ELR (cell line): Measurements from ENCODE around the gene ANKRD11.
"Not testable (repeated sequence)": the region's sequence is repeated elsewhere in the genome, so short reads cannot be mapped to it uniquely, and the experiment has no call there.

Experiments used
- DNase-seq: peaks from one replicate; pipeline ENCODE4 v3.0.0-alpha.2; 2015; ENCODE audit warnings: low read depth

ANKRD11 gene

DNA sequence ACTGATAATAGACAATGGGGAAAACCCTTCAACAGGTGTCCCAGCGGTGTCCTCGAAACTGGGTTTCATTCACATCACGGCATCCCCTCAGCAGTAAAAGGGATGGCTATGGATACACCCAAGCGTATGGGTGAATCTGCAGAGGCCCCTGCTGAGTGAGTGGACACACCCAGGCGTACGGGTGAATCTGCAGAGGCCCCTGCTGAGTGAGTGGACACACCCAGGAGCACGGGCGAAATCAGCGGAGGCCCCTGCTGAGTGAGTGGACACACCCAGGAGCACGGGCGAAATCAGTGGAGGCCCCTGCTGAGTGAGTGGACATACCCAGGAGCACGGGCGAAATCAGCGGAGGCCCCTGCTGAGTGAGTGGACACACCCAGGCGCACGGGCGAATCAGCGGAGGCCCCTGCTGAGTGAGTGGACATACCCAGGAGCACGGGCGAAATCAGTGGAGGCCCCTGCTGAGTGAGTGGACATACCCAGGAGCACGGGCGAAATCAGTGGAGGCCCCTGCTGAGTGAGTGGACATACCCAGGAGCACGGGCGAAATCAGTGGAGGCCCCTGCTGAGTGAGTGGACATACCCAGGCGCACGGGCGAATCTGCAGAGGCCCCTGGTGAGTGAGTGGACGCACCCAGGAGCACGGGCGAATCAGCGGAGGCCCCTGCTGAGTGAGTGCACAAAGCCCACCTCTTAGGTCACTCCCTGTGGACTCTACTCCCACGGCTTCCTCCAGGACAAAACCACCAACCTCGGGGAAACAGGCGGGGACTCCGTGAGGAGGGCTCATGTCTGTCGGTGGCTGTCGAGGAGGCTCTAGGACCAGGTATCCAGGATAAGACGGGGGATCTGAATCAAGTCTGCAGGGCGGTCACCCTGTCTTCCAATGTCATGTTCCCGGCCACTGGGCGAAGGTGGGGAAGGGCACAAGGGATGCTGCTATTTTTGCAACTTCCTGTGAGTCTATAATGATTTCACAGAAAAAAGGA is 161.7 kb downstream of the ANKRD11 start:
- not testable (repeated sequence) for DNase-seq

DNA sequence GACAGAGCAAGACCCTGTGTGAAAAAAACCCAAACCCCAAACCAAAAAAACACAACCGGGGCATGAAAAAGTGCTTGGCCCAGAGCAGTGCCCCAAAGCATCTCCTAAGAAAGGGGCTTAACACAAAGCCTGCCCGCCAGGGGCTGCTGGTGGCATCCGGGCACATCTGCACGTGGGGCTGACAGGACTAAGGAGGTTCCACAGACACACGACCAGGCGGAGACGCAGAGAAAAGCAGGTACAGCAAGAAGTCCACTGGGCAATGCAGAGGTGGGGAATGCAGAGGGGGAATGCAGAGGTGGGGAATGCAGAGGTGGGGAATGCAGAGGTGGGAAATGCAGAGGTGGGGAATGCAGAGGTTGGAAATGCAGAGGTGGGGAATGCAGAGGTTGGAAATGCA is 163.6 kb downstream of the ANKRD11 start:
- no peak for DNase-seq

DNA sequence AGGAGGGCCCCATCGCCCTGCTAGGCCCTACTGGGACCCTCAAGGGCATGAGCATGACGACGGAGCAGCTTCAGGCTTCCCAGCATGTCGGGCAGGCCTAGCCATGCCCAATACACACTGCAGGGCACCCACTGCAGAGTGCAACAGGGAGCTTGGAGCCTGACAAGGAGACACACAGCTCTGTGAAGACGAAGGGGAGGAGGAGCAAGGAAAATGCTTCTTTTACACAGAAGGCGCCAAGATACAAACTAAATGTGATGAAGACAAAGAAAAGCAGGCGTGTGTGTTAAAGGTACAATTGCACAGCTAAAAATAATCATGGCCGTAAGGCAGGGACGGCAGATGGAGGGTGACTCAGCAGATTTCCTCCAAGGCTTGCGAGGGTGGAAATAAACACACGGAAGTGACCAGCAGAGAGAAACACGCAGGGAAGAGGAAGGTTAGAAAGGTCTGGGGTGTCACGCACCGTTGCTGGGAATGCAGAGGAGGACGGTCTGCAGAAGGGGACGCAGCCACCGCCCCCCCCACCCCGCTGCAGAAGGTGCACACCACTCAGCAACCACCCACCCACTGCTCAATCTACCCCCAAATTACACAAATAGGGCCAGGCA is 164.4 kb downstream of the ANKRD11 start:
- peak; percentile 89 for DNase-seq

DNA sequence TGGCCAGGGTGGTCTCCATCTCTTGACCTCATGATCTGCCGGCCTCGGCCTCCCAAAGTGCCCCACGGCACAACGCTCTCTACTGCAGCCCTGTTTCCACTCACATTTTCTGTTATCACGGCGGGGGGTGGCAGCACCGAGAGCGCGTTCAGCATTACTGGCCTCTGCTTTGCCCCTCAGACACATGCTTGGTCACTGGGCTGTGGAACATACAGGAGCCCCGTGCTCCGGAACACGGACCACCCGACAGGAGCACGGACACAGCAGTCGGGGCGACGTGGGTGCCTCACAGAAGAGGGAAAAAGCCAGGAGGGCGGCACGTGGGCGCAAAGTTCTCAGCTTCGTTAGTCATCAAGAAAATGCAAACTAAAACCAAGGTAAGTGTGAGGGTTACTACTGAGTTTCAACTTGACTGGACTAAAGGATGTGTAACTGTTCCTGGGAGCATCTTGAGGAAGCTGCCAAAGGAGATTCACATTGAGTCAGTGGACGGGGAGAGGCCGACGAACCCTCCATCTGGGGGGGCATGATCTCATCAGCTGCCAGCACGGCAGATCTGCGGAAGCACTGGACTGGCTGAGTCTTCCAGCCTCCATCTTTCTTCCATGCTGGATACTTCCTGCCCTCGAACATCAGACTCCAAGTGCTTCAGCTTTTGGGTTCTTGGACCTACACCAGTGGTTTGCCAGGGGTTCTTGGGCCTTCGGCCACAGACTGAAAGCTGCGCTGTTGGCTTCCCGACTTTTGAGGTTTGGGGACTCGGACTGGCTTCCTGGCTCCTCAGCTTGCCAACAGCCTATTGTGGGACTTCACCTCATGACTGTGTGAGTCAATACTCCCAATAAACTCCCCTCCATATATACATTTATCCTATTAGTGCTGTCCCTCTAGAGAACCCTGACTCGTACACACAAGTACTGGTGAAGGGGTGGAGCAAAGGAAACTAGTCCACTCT is 166.0 kb downstream of the ANKRD11 start:
- DNase-seq, result peak; percentile 99

DNA sequence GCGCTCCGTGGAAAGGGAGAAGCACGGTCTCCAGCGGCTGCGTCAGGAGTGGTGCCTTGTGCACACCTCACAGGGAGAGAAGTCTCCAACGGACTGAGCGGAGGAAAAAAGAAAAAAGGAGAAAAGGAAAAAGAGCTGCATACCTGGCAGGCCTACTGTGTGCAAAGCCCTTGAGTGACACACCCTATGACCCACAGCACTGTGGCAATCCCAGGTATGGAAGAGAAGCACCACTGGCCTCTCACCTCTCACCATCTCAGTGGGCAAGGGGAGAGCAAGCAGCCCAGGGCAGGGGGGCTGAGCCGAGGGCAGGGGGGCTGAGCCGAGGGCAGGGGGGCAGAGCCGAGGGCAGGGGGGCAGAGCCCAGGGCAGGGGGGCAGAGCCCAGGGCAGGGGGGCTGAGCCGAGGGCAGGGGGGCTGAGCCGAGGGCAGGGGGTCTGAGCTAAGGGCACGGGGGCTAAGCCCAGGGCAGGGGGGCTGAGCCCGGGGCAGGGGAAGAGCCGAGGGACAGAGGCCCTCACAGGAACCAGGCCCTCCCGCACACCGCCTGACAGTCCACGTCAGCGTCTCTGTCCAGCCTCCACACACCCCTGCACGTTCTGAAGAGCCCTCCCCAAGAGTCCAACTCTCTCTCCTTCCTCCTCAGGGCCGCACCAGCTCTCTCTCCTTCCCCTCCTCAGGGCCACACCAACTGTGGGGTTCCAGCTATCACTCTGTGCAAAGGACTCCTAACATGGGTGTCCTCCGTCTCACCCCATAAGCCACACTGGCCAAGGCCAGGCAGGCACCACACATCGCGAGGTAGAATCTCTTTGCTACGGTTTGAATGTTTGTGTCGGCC is 167.0 kb downstream of the ANKRD11 start:
- no peak for DNase-seq

DNA sequence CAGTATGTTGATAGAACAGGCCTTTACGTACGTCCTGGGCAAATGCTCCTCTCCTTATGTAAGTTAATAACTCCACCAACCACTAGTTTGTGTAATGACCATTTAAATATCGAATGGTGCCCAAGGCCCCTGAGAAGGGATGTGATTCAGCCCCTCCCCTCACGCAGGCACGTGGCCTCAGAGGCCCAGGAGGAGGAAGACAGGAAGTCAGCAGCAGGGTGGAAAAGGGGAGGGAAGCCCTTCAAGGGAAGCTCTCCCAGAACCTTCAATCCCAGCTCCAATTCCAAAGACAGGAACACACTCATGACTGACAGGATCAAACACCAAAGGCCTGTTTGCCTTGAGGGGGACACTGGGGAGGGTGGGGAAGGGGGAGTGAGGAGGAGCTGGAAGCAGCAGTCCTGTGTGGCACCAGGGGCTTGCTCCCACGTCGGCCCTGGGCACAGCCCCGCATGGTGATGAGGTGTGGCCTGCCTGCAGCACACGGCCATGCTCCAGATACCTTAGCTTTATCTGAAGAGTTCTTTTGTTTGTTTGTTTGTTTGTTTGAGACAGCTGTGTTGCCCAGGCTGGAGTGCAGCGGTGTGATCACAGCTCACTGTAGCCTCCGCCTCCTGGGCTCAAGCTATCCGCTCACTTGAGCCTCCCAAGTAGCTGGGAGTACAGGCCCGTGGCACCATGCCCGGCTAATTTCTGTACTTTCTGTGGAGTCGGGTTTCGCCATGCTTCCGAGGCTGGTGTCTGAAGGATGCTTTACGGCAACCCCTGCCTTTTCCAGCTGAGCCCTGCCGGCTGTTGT is 167.8 kb downstream of the ANKRD11 start:
- DNase-seq, result peak; percentile 85

DNA sequence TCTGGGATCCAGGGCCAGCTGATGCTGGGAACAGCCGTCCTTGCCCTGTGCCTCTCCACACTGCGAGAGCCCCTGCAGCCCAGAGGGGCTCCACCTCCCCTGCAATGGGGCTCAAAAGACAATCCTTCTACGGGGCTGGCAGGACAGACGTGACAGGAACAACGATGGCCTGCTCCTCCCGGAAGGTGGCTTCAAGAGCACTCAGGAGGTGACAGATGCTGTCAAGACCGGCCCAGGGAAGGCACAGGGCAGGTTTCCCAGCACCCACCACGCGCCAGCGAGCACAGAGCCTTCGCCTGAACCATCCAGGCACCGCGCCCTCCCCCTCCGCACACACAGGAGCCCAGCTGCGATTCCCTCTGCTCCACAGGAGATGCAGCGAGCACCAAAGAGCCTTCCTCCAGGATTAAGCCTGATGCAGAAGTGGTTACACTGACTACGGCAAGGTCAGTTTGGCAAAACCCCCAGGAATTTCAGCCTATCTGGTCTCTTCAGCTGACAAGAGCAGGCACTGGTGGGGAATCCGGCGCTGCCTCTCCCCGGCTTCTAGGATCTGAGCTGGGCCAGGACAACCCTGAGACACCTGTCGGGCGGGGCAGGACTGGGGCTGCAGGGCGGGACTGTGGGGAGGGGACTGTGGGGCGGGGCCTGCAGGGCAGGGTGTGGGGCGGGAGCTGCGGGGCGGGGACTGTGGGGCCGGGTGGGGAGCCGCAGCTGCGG is 169.4 kb downstream of the ANKRD11 start:
- DNase-seq, result peak; percentile 56

DNA sequence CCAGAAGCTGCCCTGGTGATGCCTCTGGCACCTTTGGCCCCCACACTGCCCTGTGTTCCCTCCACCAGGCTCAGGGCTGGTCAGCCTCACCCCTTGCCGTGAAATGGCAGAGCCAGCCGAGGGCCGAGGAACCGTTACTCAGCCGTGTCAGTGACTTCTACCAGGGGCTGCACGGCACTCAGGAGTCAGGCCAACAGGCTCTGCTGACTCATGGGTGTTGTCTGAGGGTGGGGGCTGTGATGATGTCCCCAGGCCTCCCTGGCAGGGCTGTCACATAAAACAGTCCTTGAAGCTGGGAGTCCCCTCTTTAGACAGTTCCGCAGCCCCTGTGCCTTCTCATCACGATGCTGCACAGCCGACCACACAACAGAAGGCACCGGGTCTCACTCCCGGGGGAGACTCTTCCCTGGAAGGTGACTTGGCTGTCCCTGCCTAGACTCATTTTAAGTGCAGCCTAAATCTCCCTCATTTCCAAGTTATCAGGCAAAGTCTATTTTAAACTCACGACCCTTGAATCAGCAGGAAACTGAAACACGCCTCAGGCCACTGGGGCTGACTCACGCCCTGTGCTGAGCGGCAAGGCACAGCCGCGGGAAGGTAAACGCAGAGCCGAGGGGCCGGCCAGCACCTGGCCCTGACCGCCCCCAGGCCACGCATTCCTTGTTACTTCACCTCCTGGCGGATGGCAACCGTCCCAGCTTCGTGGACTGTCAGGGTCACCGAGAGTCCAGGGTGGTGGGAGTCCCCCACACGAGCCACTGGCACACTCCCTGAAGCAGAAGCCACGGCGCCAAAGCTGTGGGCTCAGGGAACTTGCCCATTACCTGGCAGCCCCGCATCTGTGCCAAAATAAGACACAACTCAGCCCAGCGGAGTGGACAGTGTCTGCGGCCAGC is 170.2 kb downstream of the ANKRD11 start:
- DNase-seq, result peak; percentile 96

DNA sequence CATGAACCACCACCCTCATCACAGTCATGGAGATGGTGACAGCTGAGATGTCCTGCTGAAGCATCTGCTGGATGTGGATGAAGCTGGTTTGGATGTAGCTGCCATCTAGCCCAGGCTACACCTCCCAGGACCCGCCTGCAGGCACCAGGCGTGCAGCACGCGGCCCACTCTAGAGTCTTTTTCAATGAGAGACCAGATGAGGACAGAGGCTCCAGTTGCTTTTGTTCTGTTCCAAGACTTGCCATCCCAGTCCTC is 170.8 kb downstream of the ANKRD11 start:
- DNase-seq, result no peak

DNA sequence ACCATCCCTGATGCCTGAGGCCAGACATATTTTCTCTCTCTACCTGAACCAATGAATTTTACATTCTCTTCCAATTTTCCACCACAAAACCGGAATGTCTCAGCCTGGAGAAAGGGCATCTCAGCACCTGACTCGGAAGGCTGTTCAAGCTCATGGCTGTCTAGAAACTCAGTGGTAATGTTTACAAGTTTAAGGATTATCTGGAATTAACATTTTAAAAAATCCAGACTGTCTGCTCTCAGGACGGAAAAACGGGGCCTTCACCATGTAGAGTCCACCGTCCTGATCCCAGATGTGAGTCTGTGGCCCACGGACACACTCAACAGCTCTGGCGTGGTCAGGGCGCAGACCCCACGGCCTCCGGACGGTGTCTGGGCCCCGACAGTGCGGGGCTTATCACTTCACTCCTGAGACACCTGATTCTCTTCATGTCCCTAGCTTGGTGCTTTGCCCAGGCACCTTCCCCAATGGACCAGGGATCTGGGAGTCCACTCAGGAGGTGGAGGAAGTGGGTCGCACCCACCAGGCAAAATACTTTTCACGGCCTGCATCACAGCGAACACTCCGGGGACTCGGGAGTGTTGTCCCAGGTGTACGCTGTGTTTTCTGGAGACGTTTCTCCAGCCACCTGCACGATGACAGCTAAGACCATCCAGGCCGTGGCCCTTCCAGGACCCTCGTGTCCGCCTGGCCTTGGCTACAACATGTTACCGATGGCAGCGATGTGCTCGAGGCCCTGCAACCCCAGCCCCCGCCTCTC is 171.3 kb downstream of the ANKRD11 start:
- no peak for DNase-seq

DNA sequence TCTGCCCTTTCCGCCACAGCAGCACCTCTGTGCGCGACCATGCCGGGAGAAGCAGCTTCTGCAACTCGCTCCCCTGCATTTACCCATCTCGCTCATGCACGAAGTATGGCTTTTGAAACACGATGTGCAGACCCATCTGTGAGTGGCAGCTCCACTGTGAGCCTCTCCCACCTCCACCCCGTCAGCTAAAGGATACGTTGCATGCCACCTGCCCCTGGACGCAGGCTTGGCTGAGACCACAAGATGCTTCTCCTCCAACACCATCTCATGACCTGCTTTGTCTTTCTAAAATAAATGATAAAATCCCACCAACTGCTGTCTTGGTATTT is 172.0 kb downstream of the ANKRD11 start:
- no peak for DNase-seq

DNA sequence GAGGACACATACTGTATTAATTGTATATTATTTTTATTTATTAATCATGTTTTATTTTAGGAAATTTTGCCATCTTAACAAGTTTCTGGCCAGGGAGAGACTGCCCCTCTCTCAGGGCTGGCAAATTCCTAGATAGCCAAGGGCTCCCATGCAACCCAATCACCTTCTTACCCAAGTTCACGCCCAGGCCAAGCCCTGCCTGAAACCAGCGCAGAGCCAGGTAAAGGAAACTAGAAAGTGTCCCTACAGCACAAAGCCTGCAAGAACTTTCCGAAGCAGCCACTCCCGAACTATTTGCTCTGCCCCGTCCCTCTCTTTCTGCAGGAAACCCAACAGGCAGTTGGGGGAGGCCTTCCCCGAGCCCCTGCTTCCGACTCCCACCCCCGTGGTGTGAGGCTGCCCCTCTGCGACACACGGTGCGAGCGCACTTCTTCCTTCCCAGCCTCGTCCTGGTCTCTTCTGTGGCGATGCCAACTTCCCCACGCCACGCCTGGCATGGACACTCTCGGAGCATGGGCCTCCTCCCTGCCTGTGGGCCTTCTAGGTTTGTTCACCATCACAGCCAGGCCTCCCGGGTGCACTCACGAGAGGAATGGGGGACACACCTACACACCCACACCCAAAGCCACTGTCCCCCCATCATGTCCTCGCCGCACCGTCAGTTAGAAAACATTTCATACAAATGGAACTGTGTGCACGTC is 172.5 kb downstream of the ANKRD11 start:
- no peak for DNase-seq

DNA sequence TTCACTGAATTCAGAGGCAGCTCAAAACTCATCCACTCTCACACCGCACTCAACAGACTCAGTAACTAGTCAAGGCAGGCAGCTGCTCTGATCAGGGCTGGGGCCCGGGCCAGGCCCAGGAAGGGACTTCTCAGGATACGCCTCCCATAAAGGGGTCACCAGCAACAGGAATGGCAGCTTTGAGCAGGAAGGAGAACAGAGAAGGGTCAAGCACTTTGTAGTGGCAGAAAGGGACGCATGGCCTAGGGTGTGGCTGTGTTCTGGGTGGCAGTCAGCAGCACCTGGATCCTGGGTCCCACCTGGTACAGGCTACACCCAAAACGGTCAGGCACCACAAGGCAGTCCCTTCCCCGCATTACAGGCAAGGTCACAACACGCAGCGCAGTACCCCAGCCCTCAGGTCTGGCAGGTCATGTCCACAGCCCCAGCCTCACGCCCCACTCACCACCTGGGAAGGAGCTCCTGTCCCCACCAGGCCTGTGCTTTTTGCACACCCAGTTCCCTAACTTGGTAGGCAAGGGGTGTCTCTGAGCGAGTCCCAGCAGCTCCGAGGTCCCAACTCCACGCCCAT is 173.2 kb downstream of the ANKRD11 start:
- no peak for DNase-seq

DNA sequence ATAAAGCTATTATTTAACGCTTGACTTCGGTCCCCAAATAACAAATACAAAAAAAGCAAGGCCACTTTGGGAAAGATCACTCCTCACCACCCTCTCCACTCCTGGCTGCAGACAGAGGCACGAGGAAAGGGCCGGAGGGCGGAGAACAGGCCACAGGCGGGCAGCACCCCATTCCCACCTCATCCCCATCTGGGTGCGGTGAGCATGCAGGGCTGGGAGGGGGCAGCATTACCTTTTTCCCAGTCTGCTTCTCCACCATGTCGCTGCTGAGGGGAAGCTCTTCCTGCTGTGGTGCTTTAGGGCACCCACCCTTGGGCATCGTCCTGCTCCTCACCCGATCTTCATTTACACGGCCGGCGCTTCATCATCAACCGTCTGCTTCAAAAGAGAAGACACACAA is 173.7 kb downstream of the ANKRD11 start:
- DNase-seq, result no peak

DNA sequence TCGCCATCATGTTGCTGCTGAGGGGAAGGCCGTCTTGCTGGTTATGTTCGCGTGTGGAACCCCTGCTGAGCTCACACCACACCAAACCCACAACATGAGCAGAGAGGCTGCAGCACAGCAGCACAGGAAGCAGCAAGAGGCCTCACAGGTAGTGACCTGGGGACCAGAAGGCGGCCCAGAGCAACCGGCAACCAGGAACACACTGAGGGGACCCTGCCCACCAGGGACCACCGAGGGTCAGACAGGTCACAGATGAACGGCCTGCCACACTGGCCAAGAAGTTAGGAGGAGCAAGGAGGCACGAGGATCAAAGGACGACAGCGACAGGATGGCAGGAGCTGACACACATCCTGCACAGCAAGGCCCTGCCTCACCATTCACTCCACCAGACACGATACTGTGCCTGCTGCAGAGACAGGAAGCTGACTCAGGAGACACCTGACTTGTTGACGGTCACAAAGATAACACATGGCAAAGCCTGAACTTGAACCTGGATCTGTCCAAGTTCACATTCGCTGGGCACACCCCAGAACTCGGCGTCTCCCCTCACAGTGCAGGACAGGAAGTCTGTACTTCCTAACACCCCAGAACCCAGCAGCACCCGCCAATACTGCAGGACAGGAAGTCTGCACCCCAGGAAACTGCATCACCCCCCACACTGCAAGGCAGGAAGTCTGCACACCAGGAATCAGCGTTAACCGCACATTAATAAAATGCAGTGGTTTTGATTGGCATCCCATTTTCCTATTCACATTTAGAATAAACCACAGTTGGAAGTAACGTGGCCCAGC is 174.4 kb downstream of the ANKRD11 start:
- DNase-seq, result peak; percentile 97

DNA sequence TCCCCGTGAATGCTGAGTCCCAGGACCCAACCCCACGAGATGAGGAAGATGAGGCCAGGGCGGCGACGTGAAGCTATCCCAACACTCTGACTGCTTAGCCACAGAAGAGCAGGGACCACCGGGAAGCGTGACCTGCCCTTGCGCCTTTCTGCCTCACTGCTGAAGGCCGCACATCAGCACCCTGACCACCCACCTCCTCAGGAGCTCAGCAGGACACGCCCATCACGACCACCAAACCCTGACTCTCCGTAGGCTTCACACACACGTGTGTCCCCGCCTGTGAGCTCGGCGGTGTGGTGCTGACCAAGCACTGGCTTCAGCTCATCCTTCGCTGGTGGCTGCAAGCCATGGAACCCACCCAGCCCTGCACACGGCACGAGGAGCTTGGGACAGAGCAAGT is 175.1 kb downstream of the ANKRD11 start:
- DNase-seq, result no peak

DNA sequence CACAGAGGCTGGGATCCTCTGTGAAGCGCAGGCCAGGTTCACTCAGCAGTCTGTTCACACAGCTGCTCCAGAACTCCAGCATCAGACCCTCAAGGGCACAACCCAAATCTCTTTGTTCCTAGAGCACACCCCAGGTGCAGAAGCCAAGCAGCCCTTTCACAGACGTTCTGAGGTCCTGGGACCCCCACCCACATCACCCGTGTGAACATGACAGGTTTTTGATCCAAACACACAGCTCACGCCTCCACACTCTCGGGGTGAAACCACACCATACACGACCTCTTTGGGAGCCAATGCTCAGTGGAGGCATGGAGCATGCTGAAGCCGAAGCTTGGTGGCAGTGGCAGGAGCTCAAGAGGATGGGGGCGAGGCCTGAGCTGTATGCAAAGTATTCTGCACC is 175.5 kb downstream of the ANKRD11 start:
- DNase-seq, result no peak
